Smooth muscle cell (in vitro differentiated cells): ENCODE measurements around the gene SLC25A42. TPM values are rescaled to one million over a fixed set of nuclear protein-coding genes. Genes with fewer than 3 reads are reported as not detected.

Experiments used
- DNase-seq: peaks from one replicate; lab custom pipeline; 2025; ENCODE audit not compliant: unreplicated experiment; lab: John Stamatoyannopoulos, UW
- H2AFZ ChIP-seq: fragments of 200-600 bp; sonication (generic); 2 replicates; pipeline ENCODE4 v1.6.0; 2016; ENCODE audit warnings: antibody characterized with exemption, low read depth, mild to moderate bottlenecking
- H3F3A ChIP-seq: fragments of 200-600 bp; sonication (generic); 2 replicates; pipeline ENCODE4 v1.6.0; 2017; ENCODE audit warnings: antibody characterized with exemption, low read depth
- H3K27ac ChIP-seq: fragments of 200-600 bp; sonication (generic); 2 replicates; pipeline ENCODE4 v1.5.1; 2016; ENCODE audit warnings: low read depth, mild to moderate bottlenecking
- H3K27me3 ChIP-seq: fragments of 200-600 bp; sonication (generic); 2 replicates; pipeline ENCODE4 v1.6.1; 2016; ENCODE audit warnings: low read depth, mild to moderate bottlenecking
- H3K36me3 ChIP-seq: fragments of 200-600 bp; sonication (generic); 2 replicates; pipeline ENCODE4 v1.5.1; 2016; ENCODE audit warnings: low read depth
- H3K4me1 ChIP-seq: fragments of 200-600 bp; sonication (generic); 2 replicates; pipeline ENCODE4 v1.5.1; 2016; ENCODE audit warnings: low read depth
- H3K4me2 ChIP-seq: fragments of 200-600 bp; sonication (generic); 2 replicates; pipeline ENCODE4 v1.6.0; 2016; ENCODE audit warnings: mild to moderate bottlenecking
- H3K4me3 ChIP-seq: fragments of 200-600 bp; sonication (generic); 2 replicates; pipeline ENCODE4 v1.5.1; 2016; ENCODE audit warnings: mild to moderate bottlenecking
- H3K79me2 ChIP-seq: fragments of 200-600 bp; sonication (generic); 2 replicates; pipeline ENCODE4 v1.6.0; 2016; ENCODE audit warnings: low read depth, mild to moderate bottlenecking
- H3K9ac ChIP-seq: fragments of 200-600 bp; sonication (generic); 2 replicates; pipeline ENCODE4 v1.6.0; 2016; ENCODE audit warnings: low read depth
- H3K9me3 ChIP-seq: fragments of 200-600 bp; sonication (generic); replicated peaks from 2 replicates; pipeline ENCODE4 v1.5.1; 2016; ENCODE audit warnings: low read depth
- H4K20me1 ChIP-seq: fragments of 200-600 bp; sonication (generic); 2 replicates; pipeline ENCODE4 v1.6.0; 2016; ENCODE audit warnings: low read depth
- WGBS: methylation state at CpG from one replicate; pipeline ENCODE4 v1.1.7; 2016; ENCODE audit warnings: low lambda C conversion rate; 5-methylcytosine and 5-hydroxymethylcytosine counted together
- polyA plus RNA-seq: library from polyadenylated mRNA; unstranded; fragments of >200 nt; fragmentation: Nextera tagmentation; extraction: Ambion mirVana; gene quantifications from 2 replicates; pipeline ENCODE4 v1.2.1, GENCODE V29; 2016
- total RNA-seq: library from RNA; depleted of rRNA; stranded (reverse); fragments of >200 nt; gene quantifications from 2 replicates; pipeline ENCODE4 v1.2.3, GENCODE V29; 2014
- TF ChIP-seq, protein P1 (sequence below): fragments of 200-600 bp; sonication (generic); IDR thresholded peaks from 2 replicates; pipeline ENCODE4 v1.5.1; 2017; ENCODE audit warnings: borderline replicate concordance, mild to moderate bottlenecking, antibody characterized with exemption; ENCODE audit not compliant: insufficient read depth, poor library complexity, severe bottlenecking

Gene SLC25A42
- total and polyA plus RNA-seq, 2 experiments from 2014 or later, result 8.1 to 18.9 TPM

- Histone ChIP-seq H3K9me3 (no peaks in the 10 kb centered on the region), H3K4me1 (no peaks in the 10 kb centered on the region), H2AFZ (no peak overlapping the region), H4K20me1 (no peaks in the 10 kb centered on the region), H3F3A (peaks cover 2% of the 10 kb centered on the region), H3K9ac (no peak overlapping the region), H3K4me3 (no peak overlapping the region), H3K27me3 (no peaks in the 10 kb centered on the region), H3K27ac (no peak overlapping the region), H3K36me3 (no peaks in the 10 kb centered on the region), H3K79me2 (no peaks in the 10 kb centered on the region), H3K4me2 (no peak overlapping the region)
- TF ChIP-seq, protein P1, sequence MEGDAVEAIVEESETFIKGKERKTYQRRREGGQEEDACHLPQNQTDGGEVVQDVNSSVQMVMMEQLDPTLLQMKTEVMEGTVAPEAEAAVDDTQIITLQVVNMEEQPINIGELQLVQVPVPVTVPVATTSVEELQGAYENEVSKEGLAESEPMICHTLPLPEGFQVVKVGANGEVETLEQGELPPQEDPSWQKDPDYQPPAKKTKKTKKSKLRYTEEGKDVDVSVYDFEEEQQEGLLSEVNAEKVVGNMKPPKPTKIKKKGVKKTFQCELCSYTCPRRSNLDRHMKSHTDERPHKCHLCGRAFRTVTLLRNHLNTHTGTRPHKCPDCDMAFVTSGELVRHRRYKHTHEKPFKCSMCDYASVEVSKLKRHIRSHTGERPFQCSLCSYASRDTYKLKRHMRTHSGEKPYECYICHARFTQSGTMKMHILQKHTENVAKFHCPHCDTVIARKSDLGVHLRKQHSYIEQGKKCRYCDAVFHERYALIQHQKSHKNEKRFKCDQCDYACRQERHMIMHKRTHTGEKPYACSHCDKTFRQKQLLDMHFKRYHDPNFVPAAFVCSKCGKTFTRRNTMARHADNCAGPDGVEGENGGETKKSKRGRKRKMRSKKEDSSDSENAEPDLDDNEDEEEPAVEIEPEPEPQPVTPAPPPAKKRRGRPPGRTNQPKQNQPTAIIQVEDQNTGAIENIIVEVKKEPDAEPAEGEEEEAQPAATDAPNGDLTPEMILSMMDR, result no peak
- 94% methylated on average over 7 of the region's 7 CpGs for WGBS
- no peak for DNase-seq
Measured at GRCh38 chr19:19057720-19058119, 6.1 kb upstream of the SLC25A42 start.

DNA sequence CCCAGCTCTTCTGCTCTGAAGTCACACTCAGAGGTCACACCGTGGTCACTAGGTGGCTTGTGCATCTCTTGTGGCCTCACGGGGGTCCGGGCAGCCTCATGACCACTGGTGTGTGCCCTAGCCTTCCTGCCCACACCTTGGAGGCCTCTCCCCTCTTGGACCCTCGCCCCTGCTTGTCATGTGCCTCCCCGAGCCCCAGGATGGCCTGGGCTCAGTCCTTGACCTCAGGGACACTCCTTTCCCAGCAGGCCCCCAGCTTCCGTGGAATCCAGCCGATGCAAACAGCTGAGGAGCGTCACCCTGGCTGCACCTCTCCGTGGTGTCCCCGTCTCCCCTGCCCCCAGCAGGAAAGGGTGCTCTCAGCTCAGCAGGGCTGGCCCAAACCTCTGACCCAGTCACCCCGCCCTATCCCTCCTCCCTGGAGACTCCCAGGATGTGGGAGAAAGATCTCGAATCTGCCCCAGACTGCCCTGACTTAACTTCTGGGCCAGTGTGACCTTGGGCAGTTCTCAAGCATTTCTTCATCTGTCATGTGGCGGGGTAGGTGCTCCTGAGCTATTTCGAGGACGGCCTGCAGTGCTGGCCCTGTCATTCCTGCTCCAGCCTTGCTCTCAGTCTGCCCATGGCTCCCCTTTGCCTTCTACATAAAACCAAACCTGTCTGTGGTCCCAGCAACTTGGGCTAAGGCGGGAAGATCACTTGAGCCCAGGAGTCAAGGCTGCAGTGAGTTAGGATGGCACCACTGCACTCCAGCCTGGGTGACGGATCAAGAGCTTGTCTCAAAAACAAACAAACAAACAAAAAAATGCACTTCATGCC is 4.6 kb upstream of the SLC25A42 start:
- WGBS, result 92% methylated on average over 17 of the region's 17 CpGs
- no peak overlapping the region for H3K4me3 ChIP-seq
- TF ChIP-seq, protein P1, result no peak
- H3K4me1 ChIP-seq, result peaks cover 2% of the 10 kb centered on the region
- H3K36me3 ChIP-seq, result no peaks in the 10 kb centered on the region
- no peaks in the 10 kb centered on the region for H3K27me3 ChIP-seq
- no peak overlapping the region for H2AFZ ChIP-seq
- H3K27ac ChIP-seq, result no peak overlapping the region
- no peak overlapping the region for H3K4me2 ChIP-seq
- no peaks in the 10 kb centered on the region for H4K20me1 ChIP-seq
- DNase-seq, result no peak
- H3F3A ChIP-seq, result peaks cover 7% of the 10 kb centered on the region
- no peak overlapping the region for H3K9ac ChIP-seq
- H3K9me3 ChIP-seq, result no peaks in the 10 kb centered on the region
- H3K79me2 ChIP-seq, result no peaks in the 10 kb centered on the region

GRCh38 chr19:19059837-19060611 is 3.8 kb upstream of the SLC25A42 start:
- 95% methylated on average over 12 of the region's 12 CpGs for WGBS
- no peaks in the 10 kb centered on the region for H3K79me2 ChIP-seq
- H3K27me3 ChIP-seq, result no peaks in the 10 kb centered on the region
- no peaks in the 10 kb centered on the region for H4K20me1 ChIP-seq
- no peak overlapping the region for H3K4me3 ChIP-seq
- no peak overlapping the region for H3K9ac ChIP-seq
- H3K4me2 ChIP-seq, result no peak overlapping the region
- no peaks in the 10 kb centered on the region for H3K36me3 ChIP-seq
- no peak overlapping the region for H3K27ac ChIP-seq
- TF ChIP-seq, protein P1, result no peak
- H3K9me3 ChIP-seq, result no peaks in the 10 kb centered on the region
- peaks cover 7% of the 10 kb centered on the region for H3F3A ChIP-seq
- H3K4me1 ChIP-seq, result peaks cover 6% of the 10 kb centered on the region
- H2AFZ ChIP-seq, result no peak overlapping the region
- DNase-seq, result no peak
